Activated T-helper 17 cell treated with anti-CD3 and anti-CD28 coated beads, Interleukin-2, amount 50 U/mL, for 72 hours (primary cell): ENCODE data around the gene NMRAL1. TPM values are rescaled to one million over a fixed set of nuclear protein-coding genes. Genes with fewer than 3 reads are reported as not detected.

Experiments
- ATAC-seq: fragments of 150-1000 bp; cut with Tn5 transposase; replicated peaks from 2 replicates; pipeline ENCODE4 v1.10.0; 2021; ENCODE audit warnings: mild to moderate bottlenecking, moderate library complexity
- H3K27ac Mint-ChIP-seq: one replicate; pipeline ENCODE4 v1.8.0; 2022; ENCODE audit warnings: mixed read lengths
- H3K27me3 Mint-ChIP-seq: one replicate; pipeline ENCODE4 v1.8.0; 2022; ENCODE audit warnings: mixed read lengths
- H3K36me3 Mint-ChIP-seq: one replicate; pipeline ENCODE4 v1.8.0; 2022; ENCODE audit warnings: low read depth, mild to moderate bottlenecking, mixed read lengths
- H3K4me1 Mint-ChIP-seq: one replicate; pipeline ENCODE4 v1.8.0; 2022; ENCODE audit warnings: mixed read lengths
- H3K4me3 Mint-ChIP-seq: one replicate; pipeline ENCODE4 v1.8.0; 2022; ENCODE audit warnings: mild to moderate bottlenecking, mixed read lengths
- H3K9me3 Mint-ChIP-seq: one replicate; pipeline ENCODE4 v1.8.0; 2022; ENCODE audit warnings: mixed read lengths
- total RNA-seq, 2 donors: library from RNA; stranded (reverse); gene quantifications; one replicate each; pipeline ENCODE4 v1.2.3, GENCODE V29; 2022

The NMRAL1 gene
- total RNA-seq, 2 donors from 2014 or later, result 56.5 to 63.2 TPM

DNA sequence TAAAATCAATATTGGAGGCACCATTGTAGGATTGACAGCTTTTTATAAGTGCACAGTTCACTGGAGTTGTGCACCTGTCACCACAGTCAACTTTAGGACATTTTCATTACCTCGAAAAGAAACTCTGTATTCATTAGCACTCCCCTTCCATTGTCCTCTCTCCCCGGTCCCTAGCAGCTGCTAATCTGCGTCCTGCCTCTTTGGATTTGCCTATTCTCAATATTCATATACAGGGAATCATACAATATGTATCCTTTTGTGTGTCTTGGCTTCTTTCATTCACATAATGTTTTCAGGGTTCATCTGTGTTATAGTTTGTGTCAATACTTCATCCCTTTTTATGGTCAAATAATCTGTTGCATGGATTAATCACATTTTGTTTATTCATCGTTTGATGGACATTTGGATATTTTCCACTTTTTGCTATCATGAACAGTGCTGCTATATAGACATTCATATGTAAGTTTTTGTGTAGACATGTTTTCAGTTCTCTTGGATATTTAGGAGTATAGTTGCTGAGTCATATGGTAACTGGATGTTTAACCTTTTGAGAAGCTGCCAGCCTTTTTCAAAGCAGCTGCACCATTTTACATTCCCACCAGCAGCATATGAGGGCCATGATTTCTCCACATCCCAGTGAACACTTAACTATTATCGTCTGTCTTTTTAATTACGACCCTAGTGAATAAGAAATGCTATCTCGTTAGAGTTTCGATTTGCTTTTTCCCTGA lies 38.9 kb downstream of the NMRAL1 start:
- ATAC-seq, result no peak
- Mint-ChIP-seq H3K36me3 (peaks cover 93% of the 10 kb centered on the region), H3K27me3 (no peaks in the 10 kb centered on the region), H3K27ac (peak overlapping the region; percentile 68), H3K9me3 (no peaks in the 10 kb centered on the region), H3K4me3 (no peak overlapping the region), H3K4me1 (peaks cover 4% of the 10 kb centered on the region)

DNA sequence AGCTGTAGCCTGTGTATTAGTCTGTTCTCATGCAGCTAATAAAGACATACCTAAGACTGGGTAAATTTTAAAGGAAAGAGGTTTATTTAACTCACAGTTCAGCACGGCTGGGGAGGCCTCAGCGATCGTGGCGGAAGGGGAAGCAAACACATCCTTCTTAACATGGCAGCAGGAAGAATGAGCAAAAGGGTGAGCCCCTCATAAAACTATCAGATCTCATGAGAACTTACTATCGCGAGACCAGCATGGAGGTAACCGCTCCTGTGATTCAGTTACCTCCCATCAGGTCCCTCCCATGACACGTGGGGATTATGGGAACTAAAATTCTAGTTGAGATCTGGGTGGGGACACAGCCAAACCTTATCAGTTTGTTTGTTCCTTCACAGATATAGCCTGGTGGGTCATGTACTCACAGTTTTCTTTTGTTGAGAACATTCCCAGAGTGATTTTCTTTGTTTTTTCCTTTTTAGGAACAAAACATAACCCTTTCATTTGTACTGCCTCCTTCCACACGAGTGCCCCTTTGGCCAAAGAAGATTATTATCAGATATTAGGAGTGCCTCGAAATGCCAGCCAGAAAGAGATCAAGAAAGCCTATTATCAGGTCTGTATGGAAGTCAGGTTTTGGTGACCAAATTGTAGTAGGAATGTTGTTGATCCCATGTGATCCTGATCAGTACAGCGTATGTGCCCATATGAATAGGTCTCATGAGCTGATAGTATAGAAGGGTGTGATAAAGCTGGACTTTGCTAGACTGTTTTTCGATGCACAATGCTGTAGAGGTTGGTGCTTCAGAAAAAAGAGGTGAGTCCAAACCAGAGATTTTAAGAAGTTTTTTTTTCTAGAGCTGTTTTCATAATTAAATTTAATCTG lies 40.3 kb downstream of the NMRAL1 start:
- Mint-ChIP-seq H3K9me3 (no peaks in the 10 kb centered on the region), H3K4me1 (peaks cover 4% of the 10 kb centered on the region), H3K27ac (peak overlapping the region; percentile 14), H3K27me3 (no peaks in the 10 kb centered on the region), H3K4me3 (no peak overlapping the region), H3K36me3 (peaks cover 92% of the 10 kb centered on the region)
- ATAC-seq, result no peak

DNA sequence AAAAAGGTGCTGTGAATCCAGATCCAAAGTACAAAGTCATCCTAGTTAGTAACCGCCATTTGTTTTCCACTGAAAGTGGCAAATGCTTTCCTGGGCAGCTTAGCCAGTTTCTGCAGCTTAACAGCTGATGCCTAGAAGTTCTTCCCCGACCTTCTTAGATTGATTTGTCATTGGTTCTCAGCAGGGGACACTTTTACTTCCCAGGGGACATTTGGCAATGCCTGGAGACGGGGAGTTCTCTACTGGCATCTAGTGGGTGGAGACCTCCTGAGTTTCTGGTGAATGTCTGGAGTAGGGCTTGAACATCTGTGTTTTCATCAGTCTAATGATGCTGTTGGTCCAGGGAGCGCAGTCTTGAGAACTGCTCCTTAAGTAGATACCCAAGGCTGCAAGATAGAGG lies 41.2 kb downstream of the NMRAL1 start:
- H3K9me3 Mint-ChIP-seq, result no peaks in the 10 kb centered on the region
- peak overlapping the region; percentile 14 for H3K27ac Mint-ChIP-seq
- no peak overlapping the region for H3K4me3 Mint-ChIP-seq
- H3K27me3 Mint-ChIP-seq, result no peaks in the 10 kb centered on the region
- H3K36me3 Mint-ChIP-seq, result peaks cover 92% of the 10 kb centered on the region
- peaks cover 8% of the 10 kb centered on the region for H3K4me1 Mint-ChIP-seq
- ATAC-seq, result no peak

DNA sequence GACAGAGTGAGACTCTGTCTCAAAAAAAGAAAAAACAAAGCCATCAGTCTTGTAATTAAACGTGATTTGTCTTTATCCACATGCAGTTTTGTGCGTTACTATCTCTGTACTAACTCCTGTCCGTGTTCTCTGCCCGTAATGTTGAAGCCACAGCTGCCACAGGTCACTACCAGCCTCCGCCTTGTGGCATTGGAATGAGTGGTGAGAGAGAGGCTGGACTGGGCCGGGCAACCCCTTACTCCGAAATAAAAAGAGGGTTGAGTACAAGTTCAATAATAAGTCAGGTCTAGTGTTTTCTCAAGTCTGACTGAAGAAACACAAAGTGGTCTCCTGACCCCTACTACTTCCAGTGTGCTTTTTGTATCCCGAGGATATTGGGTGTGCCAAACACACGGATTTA lies 43.4 kb downstream of the NMRAL1 start:
- no peak overlapping the region for H3K4me3 Mint-ChIP-seq
- no peaks in the 10 kb centered on the region for H3K27me3 Mint-ChIP-seq
- H3K4me1 Mint-ChIP-seq, result peaks cover 20% of the 10 kb centered on the region
- no peaks in the 10 kb centered on the region for H3K9me3 Mint-ChIP-seq
- peak overlapping the region; percentile 49 for H3K27ac Mint-ChIP-seq
- peaks cover 90% of the 10 kb centered on the region for H3K36me3 Mint-ChIP-seq
- no peak for ATAC-seq

DNA sequence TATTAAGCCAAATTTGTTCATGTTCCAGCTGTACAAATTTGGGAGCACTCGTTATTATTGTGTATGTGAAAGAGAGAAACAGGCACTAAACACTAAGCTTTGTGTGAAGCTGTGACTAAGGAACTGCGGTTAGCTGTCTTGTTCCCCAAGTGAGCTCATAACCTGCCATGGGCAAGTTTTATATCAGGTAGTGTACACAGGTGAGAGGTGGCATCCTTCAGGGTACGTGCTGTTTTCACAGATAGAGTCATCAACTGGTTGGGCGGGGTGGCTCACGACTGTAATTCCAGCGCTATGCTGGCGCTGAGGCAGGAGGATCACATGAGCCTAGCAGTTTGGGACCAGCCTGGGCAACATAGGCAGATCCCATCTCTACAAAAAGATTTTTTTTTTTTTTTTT lies 45.9 kb downstream of the NMRAL1 start:
- Mint-ChIP-seq H3K4me1 (peaks cover 20% of the 10 kb centered on the region), H3K27me3 (no peaks in the 10 kb centered on the region), H3K27ac (no peak overlapping the region), H3K36me3 (peaks cover 72% of the 10 kb centered on the region), H3K4me3 (peak overlapping the region; percentile 48), H3K9me3 (no peaks in the 10 kb centered on the region)
- no peak for ATAC-seq

DNA sequence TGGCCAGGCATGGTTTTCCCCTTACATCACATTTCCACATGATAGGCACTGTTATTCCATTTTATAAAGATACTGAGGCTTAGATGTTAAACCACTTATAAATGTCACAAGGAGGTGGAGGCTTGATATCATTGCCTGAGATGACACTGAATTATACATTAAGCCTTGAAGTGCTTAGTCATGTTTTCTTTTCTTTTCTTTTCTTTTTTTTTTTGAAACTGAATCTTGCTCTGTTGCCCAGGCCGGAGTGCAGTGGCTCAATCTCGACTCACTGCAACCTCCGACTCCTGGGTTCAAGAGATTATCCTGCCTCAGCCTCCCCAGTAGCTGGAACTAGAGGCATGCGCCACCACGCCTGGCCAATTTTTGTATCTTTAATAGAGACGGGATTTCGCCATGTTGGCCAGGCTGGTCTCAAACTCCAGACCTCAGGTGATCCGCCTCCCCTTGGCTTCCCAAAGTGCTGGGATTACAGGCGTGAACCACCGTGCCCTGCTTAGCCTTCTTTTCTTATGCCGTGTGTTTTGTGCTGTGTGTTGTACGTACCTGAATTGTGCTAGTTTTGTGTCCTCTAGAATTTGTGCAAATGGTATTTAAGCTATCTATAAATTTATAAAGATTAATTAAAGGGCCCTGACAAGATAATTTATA lies 47.6 kb downstream of the NMRAL1 start:
- Mint-ChIP-seq H3K4me1 (peaks cover 20% of the 10 kb centered on the region), H3K36me3 (peaks cover 59% of the 10 kb centered on the region), H3K27ac (peak overlapping the region; percentile 99), H3K9me3 (no peaks in the 10 kb centered on the region), H3K4me3 (peak overlapping the region; percentile 96), H3K27me3 (no peaks in the 10 kb centered on the region)
- ATAC-seq, result no peak

DNA sequence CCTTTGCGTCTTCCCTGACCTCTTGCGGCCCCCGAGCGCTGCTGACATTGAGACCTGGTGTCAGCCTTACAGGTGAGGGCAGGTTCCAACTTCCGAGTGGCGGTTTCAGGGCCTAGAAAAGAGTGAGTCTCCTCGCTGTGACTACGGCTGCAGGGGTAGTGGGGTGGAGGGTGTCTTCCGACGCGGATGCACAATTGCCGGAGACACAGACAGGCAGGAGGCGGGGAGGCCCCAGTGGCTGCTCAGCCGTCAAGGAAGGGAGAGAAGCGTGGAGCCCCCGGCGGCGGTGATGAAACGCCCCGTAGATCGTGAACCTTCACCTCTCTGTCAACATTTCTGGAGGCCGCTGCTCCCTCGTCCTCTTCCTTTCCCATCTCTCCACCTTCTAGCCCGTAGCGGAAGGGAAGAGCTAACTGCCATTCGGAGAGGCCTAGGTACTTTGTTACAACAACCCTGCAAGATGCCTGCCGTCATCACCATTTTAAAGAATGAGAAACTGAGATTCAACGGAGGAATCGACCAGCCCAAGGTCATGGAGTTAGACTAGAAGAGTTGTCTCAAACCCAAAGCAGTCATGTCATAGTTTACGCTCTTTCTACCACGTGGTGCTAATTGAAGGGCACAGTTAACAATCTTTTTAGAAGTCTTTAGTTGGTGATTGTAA lies 48.3 kb downstream of the NMRAL1 start:
- peak overlapping the region; percentile 96 for H3K4me3 Mint-ChIP-seq
- H3K36me3 Mint-ChIP-seq, result peaks cover 52% of the 10 kb centered on the region
- no peaks in the 10 kb centered on the region for H3K27me3 Mint-ChIP-seq
- H3K4me1 Mint-ChIP-seq, result peaks cover 20% of the 10 kb centered on the region
- no peaks in the 10 kb centered on the region for H3K9me3 Mint-ChIP-seq
- peak overlapping the region; percentile 99 for H3K27ac Mint-ChIP-seq
- ATAC-seq, result peak; percentile 33

DNA sequence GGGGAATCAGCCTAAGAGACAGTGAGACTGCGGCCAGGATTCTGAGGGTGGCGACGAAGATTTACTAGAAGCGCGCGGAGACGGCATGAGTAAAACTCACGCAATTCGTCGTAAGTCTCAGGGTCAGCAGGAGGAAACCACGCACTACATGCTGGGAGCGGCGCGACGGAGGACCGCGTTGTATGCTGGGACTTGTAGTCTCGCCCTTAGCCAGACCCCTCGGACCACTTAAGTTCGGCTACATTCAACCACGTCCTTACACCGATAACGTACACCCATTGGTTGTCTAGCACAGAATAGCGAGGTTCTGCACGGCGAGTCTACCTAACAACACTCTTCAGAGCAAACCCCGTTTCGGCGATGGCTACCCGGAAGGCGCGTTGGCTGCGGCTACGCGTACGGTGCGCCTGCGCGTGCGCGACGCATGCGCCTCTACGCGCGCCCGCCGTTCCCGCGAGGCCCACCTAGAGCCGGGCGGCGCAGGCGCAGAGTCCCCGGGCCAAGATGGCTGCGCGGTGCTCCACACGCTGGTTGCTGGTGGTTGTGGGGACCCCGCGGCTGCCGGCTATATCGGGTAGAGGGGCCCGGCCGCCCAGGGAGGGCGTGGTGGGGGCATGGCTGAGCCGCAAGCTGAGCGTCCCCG lies 48.9 kb downstream of the NMRAL1 start, which contains the start of gene DNAJA3:
TSS of gene DNAJA3 (plus strand) at position 491 of the 643 bp plus-strand sequence. CDS start at position 505, 14 bp downstream.
- peak within 1 kb of the TSS; percentile 96 for H3K4me3 Mint-ChIP-seq
- no peaks in the 10 kb centered on the region for H3K9me3 Mint-ChIP-seq
- H3K36me3 Mint-ChIP-seq, result peaks cover 48% of the 10 kb centered on the region
- H3K4me1 Mint-ChIP-seq, result peaks cover 20% of the 10 kb centered on the region
- peak; percentile 97 for ATAC-seq
- H3K27ac Mint-ChIP-seq, result peak within 1 kb of the TSS; percentile 99
- no peaks in the 10 kb centered on the region for H3K27me3 Mint-ChIP-seq

DNA sequence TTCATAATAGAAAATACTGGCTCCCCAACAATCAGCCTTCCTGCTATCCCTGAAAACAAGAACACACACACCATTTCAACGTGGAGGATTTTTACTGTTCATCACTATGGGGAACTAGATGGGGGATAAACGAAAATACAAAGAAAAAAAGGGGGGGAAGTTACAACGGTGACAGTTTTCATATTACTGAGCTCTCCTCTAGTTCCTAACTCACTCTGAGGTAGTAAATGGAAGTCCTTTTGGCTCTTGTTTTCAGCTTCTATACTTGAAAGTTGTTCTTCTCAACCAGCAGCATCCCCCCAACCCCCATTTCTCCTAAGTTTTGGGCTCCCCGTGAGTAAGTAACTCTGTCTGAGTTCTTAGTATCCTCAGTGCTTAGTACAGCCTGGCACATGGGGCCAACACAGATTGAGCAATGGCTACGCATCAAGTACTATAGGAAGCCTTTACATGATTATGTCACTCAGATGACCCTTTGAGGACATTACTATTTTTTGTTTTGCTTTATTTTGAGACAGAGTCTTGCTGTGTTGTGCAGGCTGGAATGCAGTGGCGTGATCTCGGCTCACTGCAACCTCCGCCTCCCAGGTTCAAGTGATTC lies 53.8 kb downstream of the NMRAL1 start:
- ATAC-seq, result no peak
- peaks cover 8% of the 10 kb centered on the region for H3K36me3 Mint-ChIP-seq
- H3K27me3 Mint-ChIP-seq, result no peaks in the 10 kb centered on the region
- H3K4me1 Mint-ChIP-seq, result peaks cover 5% of the 10 kb centered on the region
- H3K27ac Mint-ChIP-seq, result no peak overlapping the region
- no peaks in the 10 kb centered on the region for H3K9me3 Mint-ChIP-seq
- H3K4me3 Mint-ChIP-seq, result no peak overlapping the region

DNA sequence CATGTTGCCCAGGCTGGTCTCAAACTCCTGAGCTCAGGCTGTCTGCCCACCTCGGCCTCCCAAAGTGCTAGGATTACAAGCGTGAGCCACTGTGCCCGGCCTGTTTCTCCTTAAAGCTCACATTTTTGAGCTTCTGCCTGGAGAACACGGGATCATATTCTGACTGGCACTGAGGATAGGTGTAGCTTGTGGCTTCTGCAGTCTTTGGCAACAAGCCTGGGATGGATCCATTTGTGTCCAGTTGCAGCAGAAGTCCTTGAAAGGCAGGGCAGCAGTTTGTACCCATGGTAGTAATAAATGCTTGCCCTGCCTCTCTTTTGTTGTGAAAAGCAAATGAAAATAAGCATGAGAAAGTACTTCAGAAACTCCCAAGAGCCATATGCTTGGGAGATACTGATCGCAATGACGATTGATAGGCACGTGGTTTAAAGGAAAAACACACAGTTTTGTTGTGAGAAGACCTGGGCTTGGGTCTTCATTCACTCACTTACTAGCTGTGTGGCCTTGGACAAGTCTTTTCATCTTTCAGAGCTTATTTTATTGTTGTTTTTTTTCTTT lies 54.9 kb downstream of the NMRAL1 start:
- peaks cover 8% of the 10 kb centered on the region for H3K4me1 Mint-ChIP-seq
- H3K9me3 Mint-ChIP-seq, result no peaks in the 10 kb centered on the region
- no peaks in the 10 kb centered on the region for H3K27me3 Mint-ChIP-seq
- H3K36me3 Mint-ChIP-seq, result peaks cover 11% of the 10 kb centered on the region
- H3K27ac Mint-ChIP-seq, result no peak overlapping the region
- no peak for ATAC-seq
- H3K4me3 Mint-ChIP-seq, result no peak overlapping the region

DNA sequence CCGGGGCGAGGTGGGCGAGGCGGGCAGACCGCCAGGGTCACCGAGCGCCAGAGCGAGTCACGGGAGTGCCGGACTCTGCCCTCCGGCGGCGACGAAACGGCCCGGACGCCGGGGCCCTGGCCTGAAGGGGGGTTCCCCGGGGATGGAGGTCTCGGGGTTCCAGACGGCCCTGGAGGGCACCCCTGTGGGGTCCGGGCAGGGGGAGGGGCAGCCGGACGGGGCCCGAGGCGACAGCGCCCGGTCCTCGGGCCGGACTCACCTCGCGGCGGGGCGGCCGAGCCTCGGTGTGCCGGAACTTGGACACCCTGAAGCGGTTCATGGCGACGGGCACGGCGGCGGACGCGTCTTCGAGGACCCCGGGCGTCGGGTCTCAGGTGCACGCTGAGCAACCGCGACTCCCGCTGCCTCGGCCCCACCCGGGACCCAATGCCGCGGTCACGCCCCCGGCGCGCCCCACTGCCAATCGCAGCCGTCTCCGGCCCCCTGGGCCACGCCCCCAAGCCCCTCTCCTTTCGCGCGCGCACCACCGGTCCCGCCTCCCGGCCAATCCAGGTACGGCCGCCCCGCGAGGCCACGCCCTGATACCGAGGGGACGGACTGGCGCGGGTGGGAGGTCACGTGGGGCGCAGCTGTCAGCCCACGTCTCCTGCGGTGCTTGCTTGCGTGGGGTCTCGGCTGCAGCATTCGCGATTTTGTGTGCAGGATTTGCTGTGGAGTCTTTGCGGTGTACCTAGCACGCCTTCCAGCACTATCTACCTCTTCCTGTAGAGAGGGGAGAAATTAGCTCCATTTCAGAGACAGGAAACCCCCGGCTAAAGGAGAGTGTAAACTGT lies 58.0 kb downstream of the NMRAL1 start, which contains the start of gene CORO7:
TSS of gene CORO7 (minus strand) at position 397 of the 833 bp plus-strand sequence. CDS start at position 319, 78 bp downstream.
- H3K4me1 Mint-ChIP-seq, result peaks cover 12% of the 10 kb centered on the region
- ATAC-seq, result peak; percentile 77

DNA sequence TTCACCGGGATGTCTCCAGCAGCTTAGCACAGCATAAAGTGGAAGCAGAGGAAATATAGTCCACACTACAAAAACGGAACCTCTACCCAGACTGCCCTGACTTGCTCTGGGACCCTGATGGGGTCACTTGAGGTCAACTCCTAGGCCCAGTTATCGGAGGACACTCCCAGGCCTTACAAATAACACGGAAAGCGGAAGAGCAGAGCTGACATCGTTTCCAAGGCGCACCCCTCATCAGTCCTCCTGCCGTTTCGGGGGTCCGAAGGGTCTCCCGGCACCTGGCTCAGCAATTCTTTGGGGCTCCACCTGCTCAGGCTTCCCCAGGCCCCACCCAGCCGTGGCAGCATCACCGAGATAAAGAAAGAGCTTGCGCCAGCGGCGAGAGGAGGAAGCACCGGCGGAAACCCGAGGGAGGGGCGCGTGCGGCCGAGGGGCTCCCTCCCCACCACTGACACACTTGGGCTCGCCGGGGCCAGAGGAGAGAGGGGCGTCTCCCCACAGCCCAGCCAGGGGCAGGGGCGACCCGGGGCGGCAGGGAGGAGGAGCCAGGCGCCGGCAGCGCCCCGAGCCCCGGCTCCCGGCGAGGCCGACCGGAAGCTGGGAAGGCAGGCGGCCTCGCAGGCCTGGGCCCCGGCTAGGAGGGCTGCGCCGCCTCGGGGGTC lies 58.8 kb downstream of the NMRAL1 start:
- Mint-ChIP-seq H3K4me3 (peak overlapping the region; percentile 97), H3K36me3 (peaks cover 46% of the 10 kb centered on the region), H3K9me3 (no peaks in the 10 kb centered on the region), H3K4me1 (peaks cover 14% of the 10 kb centered on the region), H3K27ac (peak overlapping the region; percentile 98), H3K27me3 (no peaks in the 10 kb centered on the region)
- peak; percentile 5 for ATAC-seq

More for the DNA sequence above, 58.0 kb downstream of the NMRAL1 start, which contains the start of gene CORO7:
- Mint-ChIP-seq H3K4me3 (peak within 1 kb of the TSS; percentile 97), H3K9me3 (no peaks in the 10 kb centered on the region), H3K27me3 (no peaks in the 10 kb centered on the region), H3K27ac (peak within 1 kb of the TSS; percentile 98), H3K36me3 (peaks cover 38% of the 10 kb centered on the region)
